ENCODE measurements around the gene CD79A.

GRCh38 chr19:41910992-41911888 is 34.2 kb downstream of the CD79A start:
- TF ChIP-seq POLR2A (IDR thresholded peaks at IDR 0.05; ENCODE audit: low read depth, low read length) (no peak), MYC (IDR thresholded peaks at IDR 0.05; ENCODE audit: low read depth, low read length) (no peak), CTCF (IDR thresholded peaks at IDR 0.05; ENCODE audit: extremely low read depth in 1 of 2, insufficient read depth in 1 of 2, low read depth in 1 of 2, low read length in 2 of 2) (no peak), MAX (IDR thresholded peaks at IDR 0.05; ENCODE audit: insufficient read depth, insufficient read length) (no peak)
